ACC112 (cell line): ENCODE measurements around the gene VTN.

ENCODE experiments used
- H2AFZ ChIP-seq: fragments of 200-600 bp; sonication (generic); one replicate; pipeline ENCODE4 v1.6.0; 2017; ENCODE audit warnings: antibody characterized with exemption, low read length; ENCODE audit not compliant: unreplicated experiment
- H3K27ac ChIP-seq: fragments of 200-600 bp; sonication (generic); 2 replicates; pipeline ENCODE4 v1.5.1; 2014; ENCODE audit warnings: low read depth, mild to moderate bottlenecking, antibody characterized with exemption, low read length, moderate library complexity
- H3K27me3 ChIP-seq: fragments of 200-600 bp; sonication (generic); 2 replicates; pipeline ENCODE4 v1.6.1; 2014; ENCODE audit warnings: mild to moderate bottlenecking, antibody characterized with exemption, low read length, moderate library complexity, mixed read lengths; ENCODE audit not compliant: insufficient read depth
- H3K36me3 ChIP-seq: fragments of 200-600 bp; sonication (generic); 2 replicates; pipeline ENCODE4 v1.6.1; 2016; ENCODE audit warnings: mild to moderate bottlenecking, antibody characterized with exemption, low read length, moderate library complexity, mixed read lengths; ENCODE audit not compliant: insufficient read depth
- H3K4me1 ChIP-seq: fragments of 200-600 bp; sonication (generic); one replicate; pipeline ENCODE4 v1.6.1; 2016; ENCODE audit warnings: low read length, mixed read lengths; ENCODE audit not compliant: insufficient read depth, unreplicated experiment, control insufficient read depth
- H3K4me3 ChIP-seq: fragments of 200-600 bp; sonication (generic); 2 replicates; pipeline ENCODE4 v1.5.1; 2014; ENCODE audit warnings: mild to moderate bottlenecking, low read depth, low read length
- H3K79me2 ChIP-seq: fragments of 200-600 bp; sonication (generic); one replicate; pipeline ENCODE4 v1.6.0; 2016; ENCODE audit warnings: low read length; ENCODE audit not compliant: control insufficient read depth, unreplicated experiment, insufficient read depth

Gene VTN, protein sequence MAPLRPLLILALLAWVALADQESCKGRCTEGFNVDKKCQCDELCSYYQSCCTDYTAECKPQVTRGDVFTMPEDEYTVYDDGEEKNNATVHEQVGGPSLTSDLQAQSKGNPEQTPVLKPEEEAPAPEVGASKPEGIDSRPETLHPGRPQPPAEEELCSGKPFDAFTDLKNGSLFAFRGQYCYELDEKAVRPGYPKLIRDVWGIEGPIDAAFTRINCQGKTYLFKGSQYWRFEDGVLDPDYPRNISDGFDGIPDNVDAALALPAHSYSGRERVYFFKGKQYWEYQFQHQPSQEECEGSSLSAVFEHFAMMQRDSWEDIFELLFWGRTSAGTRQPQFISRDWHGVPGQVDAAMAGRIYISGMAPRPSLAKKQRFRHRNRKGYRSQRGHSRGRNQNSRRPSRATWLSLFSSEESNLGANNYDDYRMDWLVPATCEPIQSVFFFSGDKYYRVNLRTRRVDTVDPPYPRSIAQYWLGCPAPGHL

DNA sequence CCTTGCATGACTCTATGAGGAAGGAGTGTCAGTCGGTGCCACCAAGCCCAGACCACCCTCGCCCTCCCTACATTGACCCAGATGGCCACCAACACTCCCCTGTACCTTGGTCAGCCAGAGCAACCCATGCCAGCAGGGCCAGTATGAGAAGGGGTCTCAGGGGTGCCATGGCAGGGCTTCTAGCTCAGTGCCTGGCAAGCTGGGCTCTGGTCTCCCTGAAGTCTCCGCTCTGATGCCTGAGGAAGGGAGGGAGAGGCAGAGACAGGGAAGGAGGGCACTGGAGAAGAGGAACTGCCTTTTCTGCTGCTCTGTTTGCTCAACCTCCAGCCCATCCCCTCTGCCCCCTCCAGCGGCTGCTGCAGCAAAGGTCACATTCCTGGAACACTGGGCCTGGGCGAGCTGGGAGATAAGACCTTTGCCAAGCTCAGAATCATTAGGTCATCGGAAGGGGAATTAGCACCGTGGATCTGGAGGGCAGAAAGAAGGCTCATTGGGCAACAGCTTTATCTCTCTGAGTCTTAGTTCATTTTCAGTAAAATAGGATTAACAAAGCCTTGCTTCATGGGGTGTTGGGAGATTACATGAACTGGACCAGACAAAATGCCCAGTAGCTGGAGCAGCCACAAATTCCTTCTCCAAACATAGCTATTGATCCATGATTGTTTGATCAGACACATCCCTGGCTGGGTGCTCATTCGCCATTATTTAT lies at the start of gene VTN:
Gene VTN (minus strand): TSS at position 273 of the 709 bp plus-strand sequence. CDS start 104 bp downstream, at position 169.
- Histone ChIP-seq H3K27ac (peak within 1 kb of the TSS; percentile 58), H3K4me1 (peaks cover 26% of the 10 kb centered on the region), H3K4me3 (peak within 1 kb of the TSS; percentile 88), H3K36me3 (no peaks in the 10 kb centered on the region), H2AFZ (no peak within 1 kb of the TSS), H3K27me3 (no peaks in the 10 kb centered on the region), H3K79me2 (no peaks in the 10 kb centered on the region)

DNA sequence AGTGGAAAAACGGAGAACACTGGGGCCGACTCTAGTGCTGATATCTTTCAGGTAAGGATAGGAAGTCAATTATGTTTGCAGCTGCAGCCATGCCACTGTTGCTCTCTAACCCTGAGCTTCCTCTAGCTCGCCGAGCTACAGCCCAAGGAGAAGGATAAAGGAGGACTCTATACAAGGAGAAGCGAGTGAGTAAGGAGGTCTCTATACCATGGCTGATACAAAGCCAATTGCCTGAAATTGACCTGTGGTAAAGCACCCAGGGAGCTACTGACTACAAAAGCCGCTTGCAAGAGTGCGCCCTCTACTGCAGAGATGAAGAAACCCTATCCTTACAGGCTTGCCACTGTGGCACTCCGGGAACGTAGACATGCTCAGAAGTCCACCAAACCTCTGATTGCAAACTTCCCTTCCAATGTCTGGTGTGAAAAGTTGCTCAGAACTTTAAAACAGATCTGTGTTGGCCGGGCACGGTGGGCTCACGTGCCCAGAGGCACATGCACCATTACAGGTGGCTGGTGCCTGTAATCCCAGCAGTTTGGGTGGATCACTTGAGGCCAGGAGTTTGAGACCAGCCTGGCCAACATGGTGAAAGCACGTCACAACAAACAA lies 46.7 kb upstream of the VTN start:
- no peaks in the 10 kb centered on the region for H3K4me1 ChIP-seq
- no peaks in the 10 kb centered on the region for H3K79me2 ChIP-seq
- H3K36me3 ChIP-seq, result no peaks in the 10 kb centered on the region
- no peak overlapping the region for H2AFZ ChIP-seq
- H3K27me3 ChIP-seq, result peaks cover 7% of the 10 kb centered on the region
- no peak overlapping the region for H3K4me3 ChIP-seq
- H3K27ac ChIP-seq, result no peak overlapping the region

DNA sequence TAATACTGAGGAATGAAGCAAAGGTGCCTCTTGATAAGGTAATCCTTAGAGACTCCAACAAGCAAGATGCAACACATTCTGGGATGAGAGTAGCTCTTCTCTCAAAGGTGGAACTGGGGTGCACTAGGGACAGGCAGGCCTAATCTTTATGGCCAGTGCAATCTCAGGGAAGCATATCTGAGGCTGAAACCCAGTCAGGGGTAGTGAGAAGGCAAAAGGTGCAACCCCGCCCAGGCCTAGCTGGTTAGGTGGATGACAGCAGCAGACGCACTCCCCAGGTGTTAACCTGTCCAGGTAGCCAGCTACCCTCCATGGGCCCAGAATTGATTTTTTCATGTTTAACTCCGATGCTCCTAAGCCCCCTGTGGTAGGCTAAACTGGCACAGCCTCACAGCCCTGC lies 45.8 kb upstream of the VTN start:
- H3K27ac ChIP-seq, result no peak overlapping the region
- no peaks in the 10 kb centered on the region for H3K79me2 ChIP-seq
- no peaks in the 10 kb centered on the region for H3K4me1 ChIP-seq
- H3K27me3 ChIP-seq, result peaks cover 7% of the 10 kb centered on the region
- H3K36me3 ChIP-seq, result no peaks in the 10 kb centered on the region
- H2AFZ ChIP-seq, result no peak overlapping the region
- no peak overlapping the region for H3K4me3 ChIP-seq

DNA sequence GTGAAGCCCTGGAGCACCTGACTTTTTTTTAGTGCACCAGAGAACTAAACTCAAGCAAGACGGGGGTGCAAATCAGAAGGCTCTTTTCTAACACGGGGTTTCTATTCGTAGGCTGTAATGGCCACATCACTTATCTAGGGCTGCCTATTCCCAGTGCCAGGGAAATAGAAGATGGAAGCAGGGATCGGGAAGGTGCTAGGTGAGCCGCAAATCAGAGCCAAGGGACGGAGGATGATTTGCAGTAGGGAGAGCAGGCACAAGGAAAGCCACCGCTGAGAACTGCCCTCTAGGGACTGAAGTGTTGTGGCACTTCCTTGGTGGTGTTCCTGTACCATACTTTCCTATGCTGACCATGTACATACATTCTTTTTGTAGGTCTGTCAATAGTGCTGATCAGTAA lies 43.7 kb upstream of the VTN start:
- no peak overlapping the region for H3K27ac ChIP-seq
- H3K4me3 ChIP-seq, result no peak overlapping the region
- no peaks in the 10 kb centered on the region for H3K4me1 ChIP-seq

DNA sequence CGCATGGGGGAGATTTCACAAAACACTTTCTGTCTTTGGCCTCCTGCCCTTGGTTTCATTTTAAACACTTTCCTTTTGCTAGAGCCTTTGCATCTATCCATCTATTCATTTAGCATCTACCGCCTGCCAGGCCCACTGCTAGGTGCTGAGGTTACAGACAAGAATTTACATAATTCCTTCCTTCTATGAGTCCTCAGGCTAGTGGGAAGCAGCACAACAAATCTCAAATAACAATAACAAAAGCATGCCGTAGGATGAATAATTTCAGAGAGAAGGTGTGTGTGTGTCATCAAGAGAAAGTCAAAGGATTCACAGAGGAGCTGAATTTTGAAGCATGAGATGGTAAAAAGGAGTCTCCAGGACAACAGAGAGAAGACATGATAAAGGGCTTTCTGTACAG lies 42.0 kb upstream of the VTN start:
- Histone ChIP-seq H3K27me3 (peaks cover 7% of the 10 kb centered on the region), H3K4me1 (no peaks in the 10 kb centered on the region), H3K27ac (no peak overlapping the region), H3K4me3 (no peak overlapping the region), H3K79me2 (no peaks in the 10 kb centered on the region), H3K36me3 (no peaks in the 10 kb centered on the region), H2AFZ (no peak overlapping the region)

More for the DNA sequence above, 43.7 kb upstream of the VTN start:
- Histone ChIP-seq H3K36me3 (no peaks in the 10 kb centered on the region), H2AFZ (no peak overlapping the region), H3K79me2 (no peaks in the 10 kb centered on the region), H3K27me3 (peaks cover 7% of the 10 kb centered on the region)

DNA sequence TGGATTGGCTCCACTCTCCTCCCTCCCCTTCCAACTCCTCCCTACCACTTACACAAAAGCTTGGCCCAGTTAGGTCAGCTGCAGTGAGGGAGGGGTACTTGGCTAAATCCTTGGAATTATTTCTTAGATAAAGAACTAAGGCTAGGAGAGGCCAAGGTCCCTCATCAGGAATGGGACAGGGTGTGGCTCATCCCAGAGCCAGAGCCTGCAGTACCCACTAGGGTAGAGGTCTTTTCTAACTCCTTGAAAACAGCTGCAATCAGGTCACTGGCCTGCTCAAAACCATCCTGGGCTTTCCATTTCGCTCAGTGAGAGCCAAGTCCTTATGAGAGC lies 37.8 kb upstream of the VTN start:
- H3K27me3 ChIP-seq, result no peaks in the 10 kb centered on the region
- H3K4me1 ChIP-seq, result peaks cover 7% of the 10 kb centered on the region
- H3K79me2 ChIP-seq, result no peaks in the 10 kb centered on the region
- H3K36me3 ChIP-seq, result no peaks in the 10 kb centered on the region
- H3K4me3 ChIP-seq, result no peak overlapping the region
- no peak overlapping the region for H2AFZ ChIP-seq
- H3K27ac ChIP-seq, result no peak overlapping the region

DNA sequence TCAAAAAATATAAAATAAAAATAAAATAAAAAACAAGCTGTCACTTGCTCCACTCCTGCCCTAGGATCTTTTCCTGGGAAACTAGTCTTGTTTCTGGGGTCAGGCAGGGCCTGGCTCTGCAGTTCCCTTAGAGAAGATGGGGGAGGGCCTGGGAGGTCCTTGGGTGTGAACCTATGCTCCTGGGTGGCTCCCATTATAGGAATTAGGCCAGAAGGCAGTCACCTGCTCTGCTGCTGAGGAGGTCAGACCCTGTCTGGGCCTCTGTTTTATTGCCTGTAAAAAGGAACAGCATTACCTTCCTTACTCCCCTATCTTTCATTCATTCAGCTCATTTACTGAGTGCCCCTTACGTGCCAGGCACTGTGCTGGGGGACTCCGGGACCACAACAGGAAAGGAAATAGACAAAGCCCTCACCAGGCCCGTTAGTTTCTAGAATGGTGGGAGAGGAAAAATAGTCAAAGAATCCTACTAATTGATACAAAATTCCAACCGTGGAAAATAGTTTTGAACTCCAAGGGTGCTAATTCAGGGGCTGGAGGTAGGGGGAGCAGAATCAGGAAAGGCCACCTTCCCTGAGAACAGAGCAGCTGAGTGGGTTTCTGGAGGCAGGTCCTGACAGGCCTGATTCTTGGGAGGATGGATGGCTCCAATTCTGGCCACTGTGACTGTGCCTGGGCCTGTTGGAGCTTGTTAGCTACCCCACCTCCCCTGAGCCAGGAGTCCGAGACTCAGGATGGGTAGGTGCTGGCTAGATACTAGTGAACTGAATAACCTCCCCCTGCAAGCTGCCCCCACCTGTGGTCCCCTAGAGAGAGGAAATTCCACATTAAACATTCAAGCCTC lies 37.2 kb upstream of the VTN start:
- Histone ChIP-seq H3K4me3 (no peak overlapping the region), H3K4me1 (peaks cover 7% of the 10 kb centered on the region), H3K27ac (no peak overlapping the region), H3K36me3 (no peaks in the 10 kb centered on the region), H3K27me3 (no peaks in the 10 kb centered on the region), H2AFZ (no peak overlapping the region), H3K79me2 (no peaks in the 10 kb centered on the region)

DNA sequence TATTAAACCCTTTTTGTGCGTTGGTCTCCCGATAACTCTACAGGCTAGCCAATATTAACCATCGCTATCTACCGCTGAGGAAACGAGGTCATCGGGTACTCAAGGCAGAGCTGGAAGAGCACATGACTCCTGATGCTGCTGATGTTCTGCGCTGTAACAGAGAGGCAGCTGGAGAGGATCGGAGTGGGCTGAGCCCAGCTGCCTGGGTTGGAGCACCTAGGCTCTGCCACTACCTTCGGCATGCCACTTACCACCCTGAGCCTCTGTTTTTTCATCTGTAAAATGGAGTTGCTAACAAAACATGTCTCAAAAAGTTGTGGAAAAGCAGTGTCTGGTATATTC lies 36.3 kb upstream of the VTN start:
- H3K27ac ChIP-seq, result no peak overlapping the region
- peak overlapping the region; percentile 33 for H2AFZ ChIP-seq
- peaks cover 7% of the 10 kb centered on the region for H3K4me1 ChIP-seq
- peak overlapping the region; percentile 87 for H3K4me3 ChIP-seq
- H3K27me3 ChIP-seq, result no peaks in the 10 kb centered on the region
- H3K79me2 ChIP-seq, result no peaks in the 10 kb centered on the region
- H3K36me3 ChIP-seq, result no peaks in the 10 kb centered on the region

DNA sequence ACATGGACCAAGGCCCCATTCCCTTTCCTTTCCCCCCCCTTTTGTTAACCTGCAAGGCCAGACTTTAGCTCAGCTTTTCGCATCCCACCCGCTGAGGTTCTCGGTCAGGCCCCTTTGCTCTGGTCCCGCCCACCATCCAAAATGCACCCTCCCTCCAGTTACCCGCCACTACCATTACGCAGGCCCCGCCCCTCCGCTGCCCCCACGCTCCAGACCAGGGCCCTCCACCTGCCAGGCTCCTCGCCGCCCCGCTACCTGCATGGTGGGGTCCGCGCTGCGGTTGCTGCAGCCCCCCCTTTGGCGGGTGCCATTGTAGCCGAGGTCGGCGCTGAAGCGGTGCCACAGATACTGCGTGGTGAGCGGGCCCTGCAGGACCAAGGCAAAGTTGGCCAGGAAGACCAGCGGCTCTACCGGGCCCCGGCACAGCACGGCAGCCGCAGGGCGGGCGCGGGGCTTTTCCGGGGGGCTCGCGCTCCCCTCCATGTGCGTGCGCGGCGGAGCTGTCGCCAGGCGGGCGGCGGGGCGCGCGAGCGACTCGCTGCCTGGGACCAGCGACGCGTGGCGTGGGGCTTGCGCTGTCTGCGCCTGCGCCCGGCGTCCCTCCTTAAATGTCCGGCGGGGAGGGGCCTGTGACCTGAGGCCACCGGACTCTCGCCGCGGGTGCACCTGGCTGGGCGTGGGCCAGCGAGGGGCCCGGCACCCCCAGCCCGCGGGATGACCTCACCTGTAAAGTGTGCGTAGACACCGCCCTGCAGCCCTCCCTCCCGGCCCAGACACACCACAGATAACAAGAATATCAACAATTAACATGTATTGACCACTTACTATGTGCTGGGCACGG lies 35.7 kb upstream of the VTN start, which contains the start of gene SLC46A1:
Gene SLC46A1 (minus strand): TSS at position 581 of the 841 bp plus-strand sequence. CDS start 98 bp downstream, at position 483.
- no peaks in the 10 kb centered on the region for H3K79me2 ChIP-seq
- no peaks in the 10 kb centered on the region for H3K36me3 ChIP-seq
- peaks cover 7% of the 10 kb centered on the region for H3K4me1 ChIP-seq
- H3K27ac ChIP-seq, result no peak within 1 kb of the TSS
- H2AFZ ChIP-seq, result peak within 1 kb of the TSS; percentile 90
- H3K4me3 ChIP-seq, result peak within 1 kb of the TSS; percentile 87
- no peaks in the 10 kb centered on the region for H3K27me3 ChIP-seq
